Neural cell (in vitro differentiated cells): ENCODE results near the gene AP3D1. TPM values are rescaled to one million over a fixed set of nuclear protein-coding genes. Genes with fewer than 3 reads are reported as not detected.

ENCODE experiments used
- H2AFZ ChIP-seq: fragments of 200-600, 300-800 bp; sonication (generic), shearing (Covaris generic); 2 replicates; pipeline ENCODE4 v1.6.0; 2014; ENCODE audit warnings: low read depth, mild to moderate bottlenecking, antibody characterized with exemption, low read length, moderate library complexity
- H3F3A ChIP-seq: fragments of 200-600 bp; shearing (Covaris generic); 2 replicates; pipeline ENCODE4 v1.6.1; 2016; ENCODE audit warnings: mild to moderate bottlenecking, moderate library complexity, mixed read lengths, antibody characterized with exemption, low read length; ENCODE audit not compliant: insufficient read depth, poor library complexity, severe bottlenecking
- H3K27ac ChIP-seq: fragments of 200-600, 300-800 bp; sonication (generic), shearing (Covaris generic); 2 replicates; pipeline ENCODE4 v1.5.1; 2014; ENCODE audit warnings: mild to moderate bottlenecking, low read length, moderate library complexity
- H3K27me3 ChIP-seq: fragments of 300-800, 200-600 bp; sonication (generic), shearing (Covaris generic); 2 replicates; pipeline ENCODE4 v1.6.0; 2014; ENCODE audit warnings: mild to moderate bottlenecking, low read depth, low read length, moderate library complexity; ENCODE audit not compliant: insufficient read depth
- H3K36me3 ChIP-seq: fragments of 300-800, 200-600 bp; sonication (generic), shearing (Covaris generic); 2 replicates; pipeline ENCODE4 v1.5.1; 2014; ENCODE audit warnings: mild to moderate bottlenecking, antibody characterized with exemption, low read length, moderate library complexity; ENCODE audit not compliant: insufficient read depth
- H3K4me2 ChIP-seq: fragments of 300-800, 200-600 bp; sonication (generic), shearing (Covaris generic); 2 replicates; pipeline ENCODE4 v1.6.0; 2014; ENCODE audit warnings: mild to moderate bottlenecking, low read length
- H3K4me3 ChIP-seq: fragments of 300-800, 200-600 bp; sonication (generic), shearing (Covaris generic); 2 replicates; pipeline ENCODE4 v1.5.1; 2014; ENCODE audit warnings: mild to moderate bottlenecking, low read length, moderate library complexity
- H3K79me2 ChIP-seq: fragments of 200-600 bp; shearing (Covaris generic); replicated peaks from 2 replicates; pipeline ENCODE4 v1.6.0; 2014; ENCODE audit warnings: mild to moderate bottlenecking, low read length, moderate library complexity; ENCODE audit not compliant: insufficient read depth
- H3K9ac ChIP-seq: fragments of 300-800, 200-600 bp; sonication (generic), shearing (Covaris generic); 2 replicates; pipeline ENCODE4 v1.6.1; 2016; ENCODE audit warnings: mild to moderate bottlenecking, low read length, mixed read lengths
- H3K9me2 ChIP-seq: fragments of 200-600 bp; shearing (Covaris generic); 2 replicates; pipeline ENCODE4 v1.6.1; 2016; ENCODE audit warnings: mild to moderate bottlenecking, low read length, mixed read lengths; ENCODE audit not compliant: insufficient read depth
- H3K9me3 ChIP-seq: fragments of 200-600, 300-800 bp; sonication (generic), shearing (Covaris generic); 2 replicates; pipeline ENCODE4 v1.6.1; 2016; ENCODE audit warnings: mild to moderate bottlenecking, mixed run types, low read length, moderate library complexity, mixed read lengths
- H4K20me1 ChIP-seq: fragments of 200-600 bp; shearing (Covaris generic); 2 replicates; pipeline ENCODE4 v1.6.1; 2016; ENCODE audit warnings: mild to moderate bottlenecking, mixed run types; ENCODE audit not compliant: insufficient read depth
- EP300 ChIP-seq: fragments of 450-650 bp; conservative IDR thresholded peaks from 2 replicates; pipeline ENCODE4 v1.6.1; 2014; ENCODE audit warnings: antibody characterized with exemption, mild to moderate bottlenecking, moderate library complexity; ENCODE audit not compliant: poor library complexity, severe bottlenecking
- EZH2 ChIP-seq: fragments of 200-600, 300-800 bp; shearing (Covaris generic), sonication (generic); IDR thresholded peaks from 2 replicates; pipeline ENCODE4 v1.6.1; 2014; ENCODE audit warnings: antibody characterized with exemption, low read length, borderline replicate concordance, mild to moderate bottlenecking; ENCODE audit not compliant: insufficient read depth, poor library complexity, severe bottlenecking
- MXI1 ChIP-seq: fragments of 450-650 bp; conservative IDR thresholded peaks from 2 replicates; pipeline ENCODE4 v1.6.1; 2014; ENCODE audit warnings: antibody characterized with exemption, mild to moderate bottlenecking; ENCODE audit not compliant: poor library complexity, severe bottlenecking
- POLR2AphosphoS5 ChIP-seq: IDR thresholded peaks from 2 replicates; pipeline ENCODE4 v1.6.1; 2012
- RAD21 ChIP-seq: fragments of 450-650 bp; conservative IDR thresholded peaks from 2 replicates; pipeline ENCODE4 v1.6.1; 2014; ENCODE audit warnings: antibody characterized with exemption, mild to moderate bottlenecking, moderate library complexity
- SMC3 ChIP-seq: fragments of 450-650 bp; conservative IDR thresholded peaks from 2 replicates; pipeline ENCODE4 v1.6.1; 2014; ENCODE audit warnings: antibody characterized with exemption, mild to moderate bottlenecking, moderate library complexity; ENCODE audit not compliant: poor library complexity
- TAF1 ChIP-seq: IDR thresholded peaks from 2 replicates; pipeline ENCODE4 v1.6.1; 2012; ENCODE audit warnings: low read depth
- polyA plus RNA-seq: library from polyadenylated mRNA; depleted of rRNA; stranded (reverse); fragments of >200 nt; gene quantifications from 2 replicates; pipeline ENCODE4 v1.2.3, GENCODE V29; 2014
- TF ChIP-seq, protein P1 (sequence below): fragments of 450-650 bp; IDR thresholded peaks from 2 replicates; pipeline ENCODE4 v1.5.1; 2014; ENCODE audit warnings: antibody characterized with exemption, mild to moderate bottlenecking, moderate library complexity; ENCODE audit not compliant: poor library complexity, severe bottlenecking
- TF ChIP-seq, protein P2 (sequence below): IDR thresholded peaks from 2 replicates; pipeline ENCODE4 v1.6.1; 2012; ENCODE audit warnings: borderline replicate concordance

The AP3D1 gene
- polyA plus RNA-seq, 1 donor from 2014 or later: 60.7 TPM

DNA sequence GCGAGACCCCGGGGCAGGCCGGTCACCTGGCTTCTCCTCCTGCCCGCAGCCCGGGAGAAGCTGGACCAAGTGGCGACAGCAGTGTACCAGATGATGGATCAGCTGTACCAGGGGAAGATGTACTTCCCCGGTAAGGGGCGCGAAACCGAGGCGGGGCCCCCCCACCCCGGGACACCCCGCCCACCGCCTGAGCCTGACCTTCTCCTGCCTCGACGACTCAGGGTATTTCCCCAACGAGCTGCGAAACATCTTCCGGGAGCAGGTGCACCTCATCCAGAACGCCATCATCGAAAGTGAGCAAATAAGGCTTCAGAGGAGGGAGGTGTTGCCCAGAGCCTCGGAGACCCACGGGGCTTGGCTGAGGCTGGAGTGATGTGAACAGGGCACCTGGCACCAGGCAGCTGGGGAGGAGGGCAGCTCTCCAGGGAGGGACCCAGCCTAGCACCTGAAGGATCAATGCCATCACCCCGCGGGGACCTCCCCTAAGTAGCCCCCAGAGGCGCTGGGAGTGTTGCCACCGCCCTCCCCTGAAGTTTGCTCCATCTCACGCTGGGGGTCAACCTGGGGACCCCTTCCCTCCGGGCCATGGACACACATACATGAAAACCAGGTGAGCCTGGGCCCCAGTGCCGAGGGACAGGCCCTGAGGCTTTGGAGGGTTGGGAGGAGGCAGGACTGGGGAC lies 54.0 kb downstream of the AP3D1 start:
- Histone ChIP-seq H3K9ac (no peak overlapping the region), H3K79me2 (peaks cover 16% of the 10 kb centered on the region), H3K36me3 (no peaks in the 10 kb centered on the region), H4K20me1 (no peaks in the 10 kb centered on the region), H3K9me2 (no peaks in the 10 kb centered on the region), H3K9me3 (no peaks in the 10 kb centered on the region), H3F3A (no peaks in the 10 kb centered on the region), H2AFZ (no peak overlapping the region), H3K4me2 (no peak overlapping the region), H3K27ac (no peak overlapping the region), H3K4me3 (peak overlapping the region; percentile 78), H3K27me3 (no peaks in the 10 kb centered on the region)
- TF ChIP-seq MXI1: no peak
- TF ChIP-seq, protein P1, sequence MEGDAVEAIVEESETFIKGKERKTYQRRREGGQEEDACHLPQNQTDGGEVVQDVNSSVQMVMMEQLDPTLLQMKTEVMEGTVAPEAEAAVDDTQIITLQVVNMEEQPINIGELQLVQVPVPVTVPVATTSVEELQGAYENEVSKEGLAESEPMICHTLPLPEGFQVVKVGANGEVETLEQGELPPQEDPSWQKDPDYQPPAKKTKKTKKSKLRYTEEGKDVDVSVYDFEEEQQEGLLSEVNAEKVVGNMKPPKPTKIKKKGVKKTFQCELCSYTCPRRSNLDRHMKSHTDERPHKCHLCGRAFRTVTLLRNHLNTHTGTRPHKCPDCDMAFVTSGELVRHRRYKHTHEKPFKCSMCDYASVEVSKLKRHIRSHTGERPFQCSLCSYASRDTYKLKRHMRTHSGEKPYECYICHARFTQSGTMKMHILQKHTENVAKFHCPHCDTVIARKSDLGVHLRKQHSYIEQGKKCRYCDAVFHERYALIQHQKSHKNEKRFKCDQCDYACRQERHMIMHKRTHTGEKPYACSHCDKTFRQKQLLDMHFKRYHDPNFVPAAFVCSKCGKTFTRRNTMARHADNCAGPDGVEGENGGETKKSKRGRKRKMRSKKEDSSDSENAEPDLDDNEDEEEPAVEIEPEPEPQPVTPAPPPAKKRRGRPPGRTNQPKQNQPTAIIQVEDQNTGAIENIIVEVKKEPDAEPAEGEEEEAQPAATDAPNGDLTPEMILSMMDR: peak; percentile 15
- TF ChIP-seq EZH2: no peak
- TF ChIP-seq TAF1: no peak
- no peak for TF ChIP-seq POLR2AphosphoS5

DNA sequence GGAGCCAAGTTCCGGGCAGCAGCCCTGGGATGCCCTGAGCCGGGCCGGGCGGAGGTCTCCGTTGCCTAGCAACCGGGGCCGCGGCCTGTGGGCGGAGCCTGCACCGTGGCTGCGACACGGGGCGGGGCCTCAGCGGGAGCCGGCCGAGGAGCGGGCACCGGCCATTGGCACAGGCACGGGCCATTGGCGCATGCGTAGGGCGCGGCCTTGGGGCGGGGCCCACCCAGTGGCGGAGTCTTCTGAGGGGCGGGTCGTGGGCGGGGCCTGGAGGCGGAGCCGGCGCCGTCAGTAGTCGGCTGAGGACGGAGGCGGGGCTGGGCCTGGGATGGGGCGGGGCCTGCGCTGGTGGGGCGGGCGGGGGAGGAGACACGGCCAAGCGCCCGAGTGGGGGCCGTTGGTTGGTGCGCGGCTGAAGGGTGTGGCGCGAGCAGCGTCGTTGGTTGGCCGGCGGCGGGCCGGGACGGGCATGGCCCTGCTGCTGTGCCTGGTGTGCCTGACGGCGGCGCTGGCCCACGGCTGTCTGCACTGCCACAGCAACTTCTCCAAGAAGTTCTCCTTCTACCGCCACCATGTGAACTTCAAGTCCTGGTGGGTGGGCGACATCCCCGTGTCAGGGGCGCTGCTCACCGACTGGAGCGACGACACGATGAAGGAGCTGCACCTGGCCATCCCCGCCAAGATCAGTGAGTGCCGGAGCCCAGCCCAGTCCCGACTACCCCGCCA lies 54.7 kb downstream of the AP3D1 start, which contains the start of gene IZUMO4:
Gene IZUMO4 (plus strand): TSS at position 436 of the 723 bp plus-strand sequence. CDS start 31 bp downstream, at position 467.
- Histone ChIP-seq H3K79me2 (peaks cover 16% of the 10 kb centered on the region), H2AFZ (peak within 1 kb of the TSS; percentile 56), H3K4me3 (peak within 1 kb of the TSS; percentile 78), H3K27me3 (no peaks in the 10 kb centered on the region), H4K20me1 (no peaks in the 10 kb centered on the region), H3F3A (no peaks in the 10 kb centered on the region), H3K4me2 (no peak within 1 kb of the TSS), H3K9me2 (no peaks in the 10 kb centered on the region), H3K9me3 (no peaks in the 10 kb centered on the region), H3K9ac (peak within 1 kb of the TSS; percentile 75), H3K27ac (peak within 1 kb of the TSS; percentile 68), H3K36me3 (no peaks in the 10 kb centered on the region)
- peak; percentile 6 for TF ChIP-seq POLR2AphosphoS5
- no peak for TF ChIP-seq TAF1
- TF ChIP-seq EP300: no peak
- no peak for TF ChIP-seq EZH2
- TF ChIP-seq, protein P1: peak; percentile 59
- TF ChIP-seq RAD21: peak; percentile 37
- peak; percentile 26 for TF ChIP-seq SMC3
- peak; percentile 69 for TF ChIP-seq MXI1
- TF ChIP-seq, protein P2, sequence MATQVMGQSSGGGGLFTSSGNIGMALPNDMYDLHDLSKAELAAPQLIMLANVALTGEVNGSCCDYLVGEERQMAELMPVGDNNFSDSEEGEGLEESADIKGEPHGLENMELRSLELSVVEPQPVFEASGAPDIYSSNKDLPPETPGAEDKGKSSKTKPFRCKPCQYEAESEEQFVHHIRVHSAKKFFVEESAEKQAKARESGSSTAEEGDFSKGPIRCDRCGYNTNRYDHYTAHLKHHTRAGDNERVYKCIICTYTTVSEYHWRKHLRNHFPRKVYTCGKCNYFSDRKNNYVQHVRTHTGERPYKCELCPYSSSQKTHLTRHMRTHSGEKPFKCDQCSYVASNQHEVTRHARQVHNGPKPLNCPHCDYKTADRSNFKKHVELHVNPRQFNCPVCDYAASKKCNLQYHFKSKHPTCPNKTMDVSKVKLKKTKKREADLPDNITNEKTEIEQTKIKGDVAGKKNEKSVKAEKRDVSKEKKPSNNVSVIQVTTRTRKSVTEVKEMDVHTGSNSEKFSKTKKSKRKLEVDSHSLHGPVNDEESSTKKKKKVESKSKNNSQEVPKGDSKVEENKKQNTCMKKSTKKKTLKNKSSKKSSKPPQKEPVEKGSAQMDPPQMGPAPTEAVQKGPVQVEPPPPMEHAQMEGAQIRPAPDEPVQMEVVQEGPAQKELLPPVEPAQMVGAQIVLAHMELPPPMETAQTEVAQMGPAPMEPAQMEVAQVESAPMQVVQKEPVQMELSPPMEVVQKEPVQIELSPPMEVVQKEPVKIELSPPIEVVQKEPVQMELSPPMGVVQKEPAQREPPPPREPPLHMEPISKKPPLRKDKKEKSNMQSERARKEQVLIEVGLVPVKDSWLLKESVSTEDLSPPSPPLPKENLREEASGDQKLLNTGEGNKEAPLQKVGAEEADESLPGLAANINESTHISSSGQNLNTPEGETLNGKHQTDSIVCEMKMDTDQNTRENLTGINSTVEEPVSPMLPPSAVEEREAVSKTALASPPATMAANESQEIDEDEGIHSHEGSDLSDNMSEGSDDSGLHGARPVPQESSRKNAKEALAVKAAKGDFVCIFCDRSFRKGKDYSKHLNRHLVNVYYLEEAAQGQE: no peak
